GM23338 (cell line): ENCODE results near the gene GGCX.

ENCODE experiments used
- CREB1 ChIP-seq: fragments of 250-450 bp; sonication (Bioruptor Pico); IDR thresholded peaks from 2 replicates; pipeline ENCODE4 v1.5.0; 2020; ENCODE audit warnings: low read depth, mild to moderate bottlenecking, moderate library complexity
- EZH2 ChIP-seq: fragments of 200-600 bp; sonication (generic); IDR thresholded peaks from one replicate; pipeline ENCODE4 v1.8.0; 2017; ENCODE audit warnings: antibody characterized with exemption, mild to moderate bottlenecking, low read depth; ENCODE audit not compliant: unreplicated experiment
- JUNB ChIP-seq: IDR thresholded peaks from one replicate; pipeline ENCODE4 v1.6.1; 2016; ENCODE audit warnings: antibody characterized with exemption; ENCODE audit not compliant: unreplicated experiment
- ZNF331 ChIP-seq: fragments of 250-450 bp; sonication (Bioruptor Pico); IDR thresholded peaks from 2 replicates; pipeline ENCODE4 v1.5.0; 2020; ENCODE audit warnings: low read depth, mild to moderate bottlenecking, moderate library complexity
- TF ChIP-seq, protein P1 (sequence below), 2 experiments: fragments of 200-600 bp in 1 of 2; sonication (generic) in 1 of 2; conservative IDR thresholded peaks; 2 replicates each; pipeline versions ENCODE4 v1.5.1 to v1.6.1; 2016 to 2017; ENCODE audit warnings: antibody characterized with exemption in 2 of 2, low read depth in 2 of 2, mild to moderate bottlenecking in 2 of 2, moderate library complexity in 1 of 2

DNA sequence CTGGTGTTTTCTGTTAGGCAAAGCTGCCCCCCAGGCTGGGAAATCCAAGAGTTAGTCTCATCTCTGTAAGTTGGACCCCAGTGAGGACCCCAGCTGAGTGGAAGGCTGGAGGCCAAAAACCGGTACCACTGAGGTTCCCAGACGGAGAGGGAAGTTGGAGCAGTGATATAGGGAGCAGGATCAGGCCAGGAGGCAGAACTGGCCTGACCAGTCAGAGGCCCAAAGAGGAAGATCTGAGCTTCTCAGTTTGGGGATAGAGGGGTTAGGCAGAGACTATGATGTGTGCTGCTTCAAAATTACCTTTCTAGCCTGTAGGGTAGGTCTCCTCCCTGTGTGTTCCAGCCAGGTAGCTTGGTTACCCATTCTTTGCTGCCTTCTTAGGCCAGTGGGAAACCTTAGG is 29.7 kb upstream of the GGCX start:
- TF ChIP-seq, protein P1, sequence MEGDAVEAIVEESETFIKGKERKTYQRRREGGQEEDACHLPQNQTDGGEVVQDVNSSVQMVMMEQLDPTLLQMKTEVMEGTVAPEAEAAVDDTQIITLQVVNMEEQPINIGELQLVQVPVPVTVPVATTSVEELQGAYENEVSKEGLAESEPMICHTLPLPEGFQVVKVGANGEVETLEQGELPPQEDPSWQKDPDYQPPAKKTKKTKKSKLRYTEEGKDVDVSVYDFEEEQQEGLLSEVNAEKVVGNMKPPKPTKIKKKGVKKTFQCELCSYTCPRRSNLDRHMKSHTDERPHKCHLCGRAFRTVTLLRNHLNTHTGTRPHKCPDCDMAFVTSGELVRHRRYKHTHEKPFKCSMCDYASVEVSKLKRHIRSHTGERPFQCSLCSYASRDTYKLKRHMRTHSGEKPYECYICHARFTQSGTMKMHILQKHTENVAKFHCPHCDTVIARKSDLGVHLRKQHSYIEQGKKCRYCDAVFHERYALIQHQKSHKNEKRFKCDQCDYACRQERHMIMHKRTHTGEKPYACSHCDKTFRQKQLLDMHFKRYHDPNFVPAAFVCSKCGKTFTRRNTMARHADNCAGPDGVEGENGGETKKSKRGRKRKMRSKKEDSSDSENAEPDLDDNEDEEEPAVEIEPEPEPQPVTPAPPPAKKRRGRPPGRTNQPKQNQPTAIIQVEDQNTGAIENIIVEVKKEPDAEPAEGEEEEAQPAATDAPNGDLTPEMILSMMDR (conservative IDR thresholded peaks at IDR 0.05; ENCODE audit: low read depth in 2 of 2), result no peak
- no peak for TF ChIP-seq CREB1 (CRISPR knock-in tag)
- no peak for TF ChIP-seq JUNB
- TF ChIP-seq EZH2, result no peak
- no peak for TF ChIP-seq ZNF331 (CRISPR knock-in tag)
